Activated T-cell treated with anti-CD3 and anti-CD28 coated beads for 4 hours (primary cell): ENCODE data around the gene CTNNA2.

Experiments
- DNase-seq: peaks from one replicate; pipeline ENCODE4 v3.0.0-alpha.2; 2020

CTNNA2 gene

GRCh38 chr2:80655265-80655664, 1142.4 kb downstream of the CTNNA2 start:
- DNase-seq, result no peak

DNA sequence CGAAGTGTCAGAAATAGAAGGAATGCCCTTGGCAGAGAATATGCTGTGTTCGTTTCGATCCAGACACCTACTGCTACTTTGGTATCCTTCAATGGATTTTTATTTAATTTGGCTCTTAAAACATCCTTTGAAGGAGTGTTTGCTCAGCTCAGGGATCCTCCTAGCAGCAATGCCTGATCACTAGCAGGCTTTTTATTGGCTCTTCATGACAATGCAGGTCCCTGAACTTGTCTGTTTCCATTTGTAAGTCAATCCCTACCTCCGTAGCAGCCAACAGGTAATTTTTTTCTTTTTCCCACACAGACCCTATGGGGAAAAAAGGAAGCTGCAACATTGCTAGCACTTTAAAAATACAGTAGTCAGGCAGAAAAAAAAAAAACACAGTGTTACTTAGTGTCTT, 1157.9 kb downstream of the CTNNA2 start:
- DNase-seq, result no peak

- no peak for DNase-seq
Observed at GRCh38 chr2:80687524-80687923, 1174.7 kb downstream of the CTNNA2 start.

DNA sequence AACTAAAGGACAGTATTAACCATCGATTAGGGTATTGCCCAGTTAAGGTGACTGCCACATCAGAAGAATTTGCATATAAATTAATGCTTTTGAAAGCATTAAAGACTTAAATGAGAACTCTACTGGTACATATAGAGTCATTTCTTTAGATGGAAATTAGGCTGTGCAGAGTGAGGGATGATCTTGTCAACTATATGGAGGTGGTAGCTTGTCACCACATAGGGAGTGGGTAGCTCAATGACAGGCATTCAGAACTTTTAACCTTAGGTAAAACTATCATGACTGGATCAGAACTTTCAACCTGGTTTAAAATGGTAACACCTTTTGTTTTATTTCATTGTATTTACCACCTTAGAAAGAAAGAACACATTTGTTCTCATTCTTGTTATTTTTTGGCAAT, 1176.3 kb downstream of the CTNNA2 start:
- DNase-seq, result no peak
